WERI-Rb-1 (cell line): ENCODE results near the gene NOXO1.
A peak's percentile ranks its signal among the peaks of the same experiment; 100 is the strongest.

ENCODE experiments used
- DNase-seq: peaks from one replicate; pipeline ENCODE4 v3.0.0-alpha.2; 2020
- H3K27ac ChIP-seq: fragments of 250-450 bp; sonication (Bioruptor Pico); 2 replicates; pipeline ENCODE4 v1.5.1; 2020; ENCODE audit warnings: mild to moderate bottlenecking, moderate library complexity
- H3K27me3 ChIP-seq: fragments of 250-450 bp; sonication (Bioruptor Pico); 2 replicates; pipeline ENCODE4 v1.5.1; 2021; ENCODE audit warnings: mild to moderate bottlenecking, low read depth, moderate library complexity; ENCODE audit not compliant: insufficient read depth, severe bottlenecking
- H3K36me3 ChIP-seq: fragments of 250-450 bp; sonication (Bioruptor Pico); 2 replicates; pipeline ENCODE4 v1.5.1; 2020; ENCODE audit warnings: mild to moderate bottlenecking, moderate library complexity
- H3K4me3 ChIP-seq: 2 replicates; pipeline ENCODE4 v1.5.1; 2011; ENCODE audit warnings: low read depth, mild to moderate bottlenecking, control low read depth, low read length
- H3K9me3 ChIP-seq: fragments of 250-450 bp; sonication (Bioruptor Pico); 2 replicates; pipeline ENCODE4 v1.5.1; 2021; ENCODE audit warnings: mild to moderate bottlenecking, moderate library complexity; ENCODE audit not compliant: severe bottlenecking
- CTCF ChIP-seq: IDR thresholded peaks from 2 replicates; pipeline ENCODE4 v1.5.1; 2011; ENCODE audit warnings: low read depth, mild to moderate bottlenecking, control low read depth, inconsistent platforms, low read length

The NOXO1 gene

GRCh38 chr16:1971796-1972489, 9.3 kb downstream of the NOXO1 start, which contains the start of gene TBL3:
Gene TBL3, plus strand, starts transcription at chr16:1972053. Its CDS starts 112 bp downstream, at chr16:1972165.
- H3K27me3 ChIP-seq, result no peaks in the 10 kb centered on the region
- peak within 1 kb of the TSS; percentile 73 for H3K27ac ChIP-seq
- H3K36me3 ChIP-seq, result peaks cover 33% of the 10 kb centered on the region
- DNase-seq, result peak; percentile 92
- peak within 1 kb of the TSS; percentile 76 for H3K4me3 ChIP-seq
- H3K9me3 ChIP-seq, result no peaks in the 10 kb centered on the region
- no peak for TF ChIP-seq CTCF

GRCh38 chr16:1968146-1968953, 12.9 kb downstream of the NOXO1 start:
- no peak for DNase-seq
- Histone ChIP-seq H3K36me3 (peaks cover 20% of the 10 kb centered on the region), H3K27ac (no peak overlapping the region), H3K4me3 (no peak overlapping the region), H3K9me3 (no peaks in the 10 kb centered on the region), H3K27me3 (no peaks in the 10 kb centered on the region)
- TF ChIP-seq CTCF, result no peak

GRCh38 chr16:1966460-1966859, 14.8 kb downstream of the NOXO1 start, which contains the start of gene RNF151:
Gene RNF151, plus strand, starts transcription at chr16:1966856. Its CDS starts 26 bp downstream, at chr16:1966882.
- Histone ChIP-seq H3K27ac (peak within 1 kb of the TSS; percentile 92; the same call in 1 of the 2 replicates), H3K9me3 (no peaks in the 10 kb centered on the region), H3K27me3 (no peaks in the 10 kb centered on the region), H3K36me3 (peaks cover 34% of the 10 kb centered on the region), H3K4me3 (peak within 1 kb of the TSS; percentile 82)
- TF ChIP-seq CTCF, result no peak
- no peak for DNase-seq

- peak overlapping the region; percentile 82 for H3K4me3 ChIP-seq
- TF ChIP-seq CTCF, result no peak
- no peaks in the 10 kb centered on the region for H3K9me3 ChIP-seq
- DNase-seq, result no peak
- H3K27me3 ChIP-seq, result no peaks in the 10 kb centered on the region
- H3K36me3 ChIP-seq, result peaks cover 43% of the 10 kb centered on the region
- peak overlapping the region; percentile 92 for H3K27ac ChIP-seq
Measured at GRCh38 chr16:1965396-1966001, 15.8 kb downstream of the NOXO1 start.

GRCh38 chr16:1964506-1965395, 16.5 kb downstream of the NOXO1 start, which contains the start of gene RPS2:
Gene RPS2, minus strand, starts transcription at chr16:1964826. Its CDS starts 201 bp downstream, at chr16:1964625.
- TF ChIP-seq CTCF, result no peak
- peaks cover 43% of the 10 kb centered on the region for H3K36me3 ChIP-seq
- H3K4me3 ChIP-seq, result peak within 1 kb of the TSS; percentile 82
- peak within 1 kb of the TSS; percentile 92 for H3K27ac ChIP-seq
- peak; percentile 99 for DNase-seq
- no peaks in the 10 kb centered on the region for H3K9me3 ChIP-seq
- H3K27me3 ChIP-seq, result no peaks in the 10 kb centered on the region
